ENCODE results near the gene DCST1. TPM values are rescaled to one million over a fixed set of nuclear protein-coding genes. Genes with fewer than 3 reads are reported as not detected.

The DCST1 gene
- total RNA-seq, 3 donors from 2014 or later, result 0.19 to 0.20 TPM; not detected in 1

DNA sequence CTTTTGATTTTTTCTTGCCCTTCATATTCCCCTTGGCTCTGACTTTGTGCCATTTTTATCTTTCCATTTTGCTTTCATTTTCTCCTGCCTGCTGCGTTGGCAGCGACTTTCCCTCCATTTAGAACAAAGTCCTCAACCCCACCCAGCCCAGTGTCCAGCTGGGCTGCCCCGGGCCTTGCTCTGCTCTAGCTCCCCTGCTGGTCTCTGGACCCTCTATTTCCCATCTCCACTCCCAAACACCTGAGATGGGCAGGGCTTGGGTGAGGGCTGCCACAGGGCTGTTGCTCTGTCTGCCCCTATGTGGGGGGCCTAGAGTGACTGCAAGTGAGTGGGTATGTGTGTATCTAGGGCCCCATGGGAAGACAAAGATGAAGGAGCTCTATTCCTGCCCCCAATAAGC lies 10.2 kb downstream of the DCST1 start:
- Histone ChIP-seq H3K9me3 (no peaks in the 10 kb centered on the region), H3K4me1 (ENCODE audit: low read depth) (peaks cover 24% of the 10 kb centered on the region), H3K4me3 (no peak overlapping the region), H3K36me3 (ENCODE audit: low read depth) (no peaks in the 10 kb centered on the region)
- DNase-seq, result peak in 2 of 3 donors; percentile 68 to 69
- peak; percentile 75 for ATAC-seq
- no peak for TF ChIP-seq CTCF (IDR thresholded peaks at IDR 0.05)
- intact Hi-C loops (cut with DNase I, micrococcal nuclease), result no loop called here

DNA sequence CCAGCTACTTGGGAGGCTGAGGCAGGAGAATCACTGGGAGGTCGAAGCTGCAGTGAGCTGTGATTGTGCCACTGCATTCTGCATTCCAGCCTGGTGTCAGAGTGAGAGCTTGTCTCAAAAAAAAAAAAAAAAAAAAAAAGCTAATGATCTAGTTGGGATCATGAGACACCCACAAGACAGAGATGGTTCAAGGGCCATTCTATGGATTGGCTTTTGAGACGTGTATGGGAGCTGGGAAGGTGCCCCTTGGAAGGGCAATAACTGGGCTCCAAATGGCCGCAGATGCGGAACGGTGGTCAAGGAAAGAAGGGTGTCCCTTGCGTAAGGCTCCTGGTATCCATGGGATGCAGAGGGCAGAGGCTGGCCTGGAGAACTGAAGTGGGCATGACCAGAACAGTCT lies 10.7 kb downstream of the DCST1 start:
- intact Hi-C loops (cut with DNase I, micrococcal nuclease), result no loop called here
- no peak for DNase-seq

GRCh38 chr1:155044812-155045657 lies 11.4 kb downstream of the DCST1 start:
- intact Hi-C loops (cut with DNase I, micrococcal nuclease), result no loop called here
- DNase-seq (peak; percentile 82 to 92 (median 87)), ATAC-seq (peak; percentile 89)
- H3K36me3 ChIP-seq (ENCODE audit: low read depth), result no peaks in the 10 kb centered on the region
- H3K4me3 ChIP-seq, result no peak overlapping the region
- H3K9me3 ChIP-seq, result no peaks in the 10 kb centered on the region
- H3K4me1 ChIP-seq (ENCODE audit: low read depth), result peaks cover 28% of the 10 kb centered on the region
- peak; percentile 75 for TF ChIP-seq CTCF (IDR thresholded peaks at IDR 0.05)

More for the DNA sequence above, 10.7 kb downstream of the DCST1 start:
- no peaks in the 10 kb centered on the region for H3K9me3 ChIP-seq
- H3K4me1 ChIP-seq (ENCODE audit: low read depth), result peaks cover 21% of the 10 kb centered on the region
- H3K36me3 ChIP-seq (ENCODE audit: low read depth), result no peaks in the 10 kb centered on the region
- peak; percentile 2 for ATAC-seq
- H3K4me3 ChIP-seq, result no peak overlapping the region
- TF ChIP-seq CTCF (IDR thresholded peaks at IDR 0.05), result no peak

GRCh38 chr1:155048449-155049334 lies 15.1 kb downstream of the DCST1 start:
- Histone ChIP-seq H3K9me3 (no peaks in the 10 kb centered on the region), H3K4me1 (ENCODE audit: low read depth) (peaks cover 43% of the 10 kb centered on the region), H3K36me3 (ENCODE audit: low read depth) (no peaks in the 10 kb centered on the region), H3K4me3 (no peak overlapping the region)
- intact Hi-C loops (cut with DNase I, micrococcal nuclease), result no loop called here
- TF ChIP-seq CTCF (IDR thresholded peaks at IDR 0.05), result no peak
- DNase-seq (no peak), ATAC-seq (no peak)

DNA sequence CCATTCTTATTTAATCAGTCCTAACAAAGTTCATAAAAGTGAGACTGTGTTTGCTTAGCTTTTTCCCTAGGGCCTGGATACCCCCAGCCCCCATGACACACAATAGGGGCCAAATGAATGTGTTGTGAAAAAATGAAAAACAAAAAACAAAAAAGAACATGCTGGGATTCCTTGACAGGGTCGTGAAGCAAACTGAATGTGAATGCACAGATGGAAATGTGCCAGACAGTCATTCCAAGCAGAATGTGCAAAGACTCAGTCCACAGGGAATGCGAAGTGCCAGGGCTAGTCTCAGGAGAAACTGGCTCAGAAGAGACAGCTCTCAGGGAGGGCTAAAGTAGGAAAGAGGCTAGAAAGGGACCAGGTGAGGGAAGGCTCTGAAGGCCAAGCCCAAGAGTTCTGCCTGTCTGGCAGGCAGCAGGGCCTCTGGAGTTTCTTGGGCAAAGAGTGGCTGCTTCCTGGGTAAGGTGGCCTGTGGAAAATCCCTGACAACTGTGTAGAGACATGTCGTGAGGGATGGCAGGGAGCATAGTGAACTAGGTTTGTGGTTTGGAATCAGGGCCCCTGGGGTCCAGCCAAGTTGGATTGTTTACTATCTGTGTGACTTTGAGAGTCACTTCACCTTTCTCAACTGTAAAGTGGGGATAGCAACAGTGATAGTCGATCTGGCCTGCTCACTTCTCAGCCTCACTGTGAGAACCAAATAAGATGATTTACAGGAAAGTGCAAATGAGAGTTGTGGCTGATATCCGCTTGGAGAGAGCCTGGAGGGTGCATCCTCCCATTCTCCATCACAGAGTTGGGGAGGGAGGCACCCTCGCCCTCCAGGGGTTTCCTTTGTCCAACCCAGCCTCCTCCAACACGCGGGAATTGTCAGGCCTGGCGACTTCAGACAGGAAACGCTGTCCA lies 16.3 kb downstream of the DCST1 start:
- no peak for TF ChIP-seq CTCF (IDR thresholded peaks at IDR 0.05)
- DNase-seq, result no peak
- H3K4me3 ChIP-seq, result peak overlapping the region; percentile 34
- ATAC-seq, result no peak
- no peaks in the 10 kb centered on the region for H3K9me3 ChIP-seq
- intact Hi-C loops (cut with DNase I, micrococcal nuclease), result no loop called here
- H3K4me1 ChIP-seq (ENCODE audit: low read depth), result peaks cover 33% of the 10 kb centered on the region
- no peaks in the 10 kb centered on the region for H3K36me3 ChIP-seq (ENCODE audit: low read depth)

Data from mucosa of descending colon (tissue), 3 donors.